ENCODE results near the gene KNTC1. TPM values are rescaled to one million over a fixed set of nuclear protein-coding genes. Genes with fewer than 3 reads are reported as not detected.

KNTC1 gene
- 10 to 100 TPM; 13.2 to 18.3 (median 15.0) TPM for total RNA-seq

- no peak for TF ChIP-seq CTCF (IDR thresholded peaks at IDR 0.05; ENCODE audit: low read depth)
Observed at GRCh38 chr12:122526683-122527477, at the start of gene KNTC1, which contains the start of gene RSRC2. Gene KNTC1, plus strand, starts transcription at chr12:122527249. Its CDS starts 2,815 bp downstream, at chr12:122530064. Gene RSRC2, minus strand, starts transcription at chr12:122526936. Its CDS starts 83 bp downstream, at chr12:122526853.

DNA sequence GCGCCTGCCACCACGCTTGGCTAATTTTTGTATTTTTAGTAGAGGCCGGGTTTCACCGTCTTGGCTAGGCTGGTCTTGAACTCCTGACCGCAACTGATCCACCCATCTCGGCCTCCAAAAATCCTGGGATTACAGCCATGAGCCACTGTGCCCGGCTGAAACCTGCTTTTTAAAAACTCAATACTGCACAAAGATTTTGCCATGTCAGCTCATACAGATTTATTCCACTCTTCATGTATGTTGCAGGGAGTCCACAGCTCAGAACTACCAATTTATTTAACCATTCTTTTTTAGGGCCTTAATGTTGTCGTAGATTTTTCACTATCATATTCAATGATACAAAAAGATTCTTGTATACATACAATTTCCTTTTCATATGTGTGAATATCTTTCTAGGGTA lies 46.3 kb upstream of the KNTC1 start:
- no peak for TF ChIP-seq CTCF (IDR thresholded peaks at IDR 0.05; ENCODE audit: low read depth)

DNA sequence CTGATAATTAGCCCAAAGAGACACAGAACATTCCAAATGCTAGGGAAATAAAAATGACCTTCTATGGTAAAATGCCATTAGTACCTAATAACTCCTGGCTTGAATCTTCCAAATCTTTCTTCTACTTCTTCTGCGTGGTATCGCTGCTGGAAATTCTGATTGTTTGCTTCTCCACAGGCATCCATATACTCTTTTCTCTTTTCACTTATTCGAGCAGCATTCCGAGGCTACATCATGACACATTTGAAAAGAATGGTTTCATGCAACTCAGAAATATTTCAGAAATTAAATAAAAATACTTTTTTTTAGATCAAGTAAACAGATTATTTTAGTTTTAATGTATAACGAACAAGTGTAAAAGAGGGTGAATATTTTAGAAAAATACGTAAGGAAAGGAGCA lies 45.2 kb upstream of the KNTC1 start:
- no peak for TF ChIP-seq CTCF (IDR thresholded peaks at IDR 0.05; ENCODE audit: low read depth)

DNA sequence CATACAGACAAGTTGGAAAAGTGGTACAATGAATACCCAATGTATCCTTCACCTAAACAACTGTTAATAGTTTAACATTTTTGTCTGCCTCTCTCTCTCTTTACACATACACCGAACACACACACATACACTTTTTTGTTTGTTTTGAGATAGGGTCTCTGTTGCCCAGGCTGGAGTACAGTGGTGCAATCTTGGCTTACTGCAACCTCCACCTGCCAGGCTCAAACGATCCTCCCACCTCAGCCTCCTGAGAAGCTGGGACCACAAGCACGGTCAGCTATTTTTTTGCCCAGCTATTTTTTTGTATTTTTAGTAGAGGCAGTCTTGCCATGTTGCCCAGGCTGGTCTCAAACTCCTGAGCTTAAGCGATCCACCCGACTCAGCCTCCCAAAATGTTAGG lies 43.1 kb upstream of the KNTC1 start:
- no peak for TF ChIP-seq CTCF (IDR thresholded peaks at IDR 0.05; ENCODE audit: low read depth)

GRCh38 chr12:122486805-122487426 lies 40.1 kb upstream of the KNTC1 start:
- TF ChIP-seq CTCF (IDR thresholded peaks at IDR 0.05; ENCODE audit: low read depth): no peak

DNA sequence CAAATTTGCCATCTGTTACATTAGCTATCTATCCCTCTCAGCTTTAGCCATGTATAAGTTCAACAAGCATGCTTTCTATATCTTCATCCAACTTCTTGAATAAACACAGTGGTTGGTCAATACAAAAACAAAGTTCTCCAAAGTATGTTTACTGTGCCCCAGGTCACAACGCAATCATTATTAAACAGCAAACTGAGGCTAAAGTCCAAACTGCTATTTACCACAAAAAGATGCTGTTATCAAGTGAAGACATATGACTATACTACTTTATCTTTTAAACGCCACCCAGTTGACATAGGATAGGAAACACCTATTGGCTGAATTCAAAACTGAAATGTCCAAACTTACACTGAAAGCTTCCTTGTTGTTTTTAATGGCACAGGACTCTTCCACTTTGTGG lies 38.0 kb upstream of the KNTC1 start:
- no peak for TF ChIP-seq CTCF (IDR thresholded peaks at IDR 0.05; ENCODE audit: low read depth)

DNA sequence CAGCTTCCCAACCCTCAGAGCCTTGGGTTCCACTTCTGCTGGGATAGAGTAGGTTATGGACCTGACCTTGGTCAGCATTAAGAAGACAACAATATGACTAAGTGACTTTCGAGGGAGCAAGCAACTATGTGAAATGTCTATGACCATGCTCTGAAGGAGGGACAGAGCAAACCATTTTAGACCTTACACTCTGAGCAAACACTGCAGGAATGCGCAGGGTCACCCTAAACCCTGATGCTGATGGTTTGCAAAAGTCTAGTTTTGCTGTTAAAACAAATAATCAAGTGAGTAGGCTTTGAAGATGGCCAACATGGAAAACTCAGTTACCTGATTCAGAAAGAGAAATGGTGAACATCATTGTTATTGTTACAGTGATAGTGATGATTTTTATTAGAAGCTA lies 35.1 kb upstream of the KNTC1 start:
- TF ChIP-seq CTCF (IDR thresholded peaks at IDR 0.05; ENCODE audit: low read depth): no peak
